SH-SY5Y (cell line): ENCODE results near the gene LMO7.

Experiments used
- GATA2 ChIP-seq: IDR thresholded peaks from 2 replicates; pipeline ENCODE4 v1.6.1; 2011; ENCODE audit warnings: mild to moderate bottlenecking, low read depth, low read length
- GATA3 ChIP-seq: IDR thresholded peaks from 2 replicates; pipeline ENCODE4 v1.6.1; 2011; ENCODE audit warnings: low read depth, mild to moderate bottlenecking, low read length, moderate library complexity

GRCh38 chr13:75618308-75618707 lies 17.8 kb upstream of the LMO7 start:
- no peak for TF ChIP-seq GATA2
- TF ChIP-seq GATA3 = no peak
